HG03432 (cell line): ENCODE results near the gene ST3GAL4.

Source experiments
- ATAC-seq: cut with Tn5 transposase; IDR thresholded peaks from one replicate; pipeline ENCODE4 v1.9.1; 2021; ENCODE audit warnings: mild to moderate bottlenecking, moderate library complexity; ENCODE audit not compliant: unreplicated experiment

Gene ST3GAL4

GRCh38 chr11:126438272-126438671, 82.8 kb downstream of the ST3GAL4 start:
- no peak for ATAC-seq

GRCh38 chr11:126438691-126439090, 83.2 kb downstream of the ST3GAL4 start:
- no peak for ATAC-seq

GRCh38 chr11:126440276-126440675, 84.8 kb downstream of the ST3GAL4 start:
- no peak for ATAC-seq

- peak; percentile 73 for ATAC-seq
These were observed 85.5 kb downstream of the ST3GAL4 start for GRCh38 chr11:126440792-126441514.

GRCh38 chr11:126443120-126443519, 87.6 kb downstream of the ST3GAL4 start:
- no peak for ATAC-seq

GRCh38 chr11:126444072-126444471, 88.6 kb downstream of the ST3GAL4 start:
- no peak for ATAC-seq

- no peak for ATAC-seq
These were observed 91.1 kb downstream of the ST3GAL4 start for GRCh38 chr11:126446581-126446980.

- no peak for ATAC-seq
These were observed 94.7 kb downstream of the ST3GAL4 start for GRCh38 chr11:126450198-126450597.

- no peak for ATAC-seq
These were observed 95.3 kb downstream of the ST3GAL4 start for GRCh38 chr11:126450806-126451205.

GRCh38 chr11:126451211-126451802, 95.8 kb downstream of the ST3GAL4 start:
- ATAC-seq: no peak

- no peak for ATAC-seq
These were observed 97.0 kb downstream of the ST3GAL4 start for GRCh38 chr11:126452241-126453101.

GRCh38 chr11:126456089-126456488, 100.6 kb downstream of the ST3GAL4 start:
- no peak for ATAC-seq

- ATAC-seq: no peak
These were observed 101.5 kb downstream of the ST3GAL4 start for GRCh38 chr11:126456783-126457542.

GRCh38 chr11:126457817-126458216, 102.3 kb downstream of the ST3GAL4 start:
- ATAC-seq: no peak

GRCh38 chr11:126459691-126460281, 104.3 kb downstream of the ST3GAL4 start:
- ATAC-seq: no peak

- no peak for ATAC-seq
These were observed 105.1 kb downstream of the ST3GAL4 start for GRCh38 chr11:126460417-126461095.

- ATAC-seq: no peak
These were observed 105.6 kb downstream of the ST3GAL4 start for GRCh38 chr11:126461096-126461440.

- no peak for ATAC-seq
These were observed 106.5 kb downstream of the ST3GAL4 start for GRCh38 chr11:126461996-126462395.

GRCh38 chr11:126462422-126462821, 106.9 kb downstream of the ST3GAL4 start:
- ATAC-seq: no peak
